HEK293 (cell line): ENCODE data around the gene NUP50.

Experiments used
- CTCF ChIA-PET: fragments of 350-600 bp; formaldehyde crosslinking; extraction: SDS; loops from one replicate; lab custom pipeline; 2021; ENCODE audit warnings: antibody characterized with exemption; lab: Yijun Ruan, JAX
- POLR2A ChIA-PET: fragments of 300-600 bp; formaldehyde crosslinking; extraction: SDS; loops from one replicate; lab custom pipeline; 2020; ENCODE audit warnings: antibody characterized with exemption, inconsistent platforms; lab: Yijun Ruan, JAX
- H3K27ac ChIP-seq: fragments of 200-500 bp; sonication (Bioruptor generic); 2 replicates; pipeline ENCODE4 v1.5.1; 2014; ENCODE audit warnings: low read depth, low read length, control low read depth, inconsistent platforms; ENCODE audit errors: extremely low read depth
- H3K36me3 ChIP-seq, 2 experiments: fragments of 200-500 bp in 1 of 2; sonication (Bioruptor generic) in 1 of 2; 1 replicate in 1 of 2; 2 replicates in 1 of 2; pipeline ENCODE4 v1.5.1; 2014 to 2017; ENCODE audit warnings: inconsistent platforms in 2 of 2, low read length in 2 of 2; ENCODE audit not compliant: control insufficient read depth in 2 of 2, insufficient read depth in 1 of 2
- H3K4me1 ChIP-seq: fragments of 200-500 bp; sonication (Bioruptor generic); 2 replicates; pipeline ENCODE4 v1.5.1; 2014; ENCODE audit warnings: mild to moderate bottlenecking, low read length, inconsistent platforms; ENCODE audit not compliant: control insufficient read depth, insufficient read depth
- H3K4me3 ChIP-seq: 2 replicates; pipeline ENCODE4 v1.5.1; 2011; ENCODE audit warnings: low read depth, mild to moderate bottlenecking, control low read depth, low read length, moderate library complexity
- H3K9me3 ChIP-seq: fragments of 200-500 bp; sonication (Bioruptor generic); 2 replicates; pipeline ENCODE4 v1.5.1; 2014; ENCODE audit warnings: low read depth, low read length, inconsistent platforms; ENCODE audit not compliant: control insufficient read depth, insufficient read depth
- BCL11A ChIP-seq: fragments of 450-650 bp; formaldehyde crosslinking; IDR thresholded peaks from 2 replicates; pipeline ENCODE4 v1.5.1; 2016; ENCODE audit warnings: low read depth, missing biosample characterization, missing genetic modification characterization
- GLIS2 ChIP-seq: fragments of 450-650 bp; formaldehyde crosslinking; IDR thresholded peaks from 2 replicates; pipeline ENCODE4 v1.5.1; 2016; ENCODE audit warnings: missing biosample characterization, missing genetic modification characterization
- HOXA7 ChIP-seq: sonication (generic); formaldehyde crosslinking; IDR thresholded peaks from 2 replicates; pipeline ENCODE4 v1.8.1; 2022; ENCODE audit warnings: missing genetic modification reagents, borderline replicate concordance
- HOXC10 ChIP-seq: sonication (generic); formaldehyde crosslinking; IDR thresholded peaks from 2 replicates; pipeline ENCODE4 v1.8.1; 2023; ENCODE audit warnings: mild to moderate bottlenecking, missing genetic modification reagents
- KLF7 ChIP-seq: fragments of 450-650 bp; formaldehyde crosslinking; IDR thresholded peaks from 2 replicates; pipeline ENCODE4 v1.5.1; 2016; ENCODE audit warnings: missing biosample characterization, missing genetic modification characterization, borderline replicate concordance
- MZF1 ChIP-seq: fragments of 450-650 bp; formaldehyde crosslinking; IDR thresholded peaks from 2 replicates; pipeline ENCODE4 v1.5.1; 2017; ENCODE audit warnings: missing biosample characterization, missing genetic modification characterization, borderline replicate concordance
- REPIN1 ChIP-seq: fragments of 450-650 bp; formaldehyde crosslinking; IDR thresholded peaks from 2 replicates; pipeline ENCODE4 v1.5.1; 2017; ENCODE audit warnings: missing biosample characterization, missing genetic modification characterization, low read depth
- SCRT1 ChIP-seq: fragments of 450-650 bp; formaldehyde crosslinking; IDR thresholded peaks from 2 replicates; pipeline ENCODE4 v1.5.1; 2016; ENCODE audit warnings: missing biosample characterization, missing genetic modification characterization, borderline replicate concordance
- SETDB1 ChIP-seq: IDR thresholded peaks from one replicate; pipeline ENCODE4 v1.6.1; 2017; ENCODE audit warnings: mild to moderate bottlenecking, low read length, moderate library complexity, mixed read lengths; ENCODE audit not compliant: insufficient read length
- SP2 ChIP-seq: fragments of 450-650 bp; formaldehyde crosslinking; IDR thresholded peaks from 2 replicates; pipeline ENCODE4 v1.5.1; 2016; ENCODE audit warnings: missing biosample characterization, missing genetic modification characterization
- TSHZ1 ChIP-seq: fragments of 450-650 bp; formaldehyde crosslinking; IDR thresholded peaks from 2 replicates; pipeline ENCODE4 v1.5.1; 2016; ENCODE audit warnings: missing biosample characterization, missing genetic modification characterization, borderline replicate concordance
- ZBTB1 ChIP-seq: fragments of 450-650 bp; formaldehyde crosslinking; IDR thresholded peaks from 2 replicates; pipeline ENCODE4 v1.5.1; 2016; ENCODE audit warnings: missing biosample characterization, missing genetic modification characterization
- ZBTB44 ChIP-seq: fragments of 450-650 bp; IDR thresholded peaks from 2 replicates; pipeline ENCODE4 v1.5.1; 2018; ENCODE audit warnings: missing biosample characterization, mild to moderate bottlenecking, missing genetic modification characterization
- ZNF157 ChIP-seq: fragments of 450-650 bp; formaldehyde crosslinking; IDR thresholded peaks from 2 replicates; pipeline ENCODE4 v1.5.1; 2016; ENCODE audit warnings: missing biosample characterization, missing genetic modification characterization
- ZNF26 ChIP-seq: fragments of 450-650 bp; formaldehyde crosslinking; IDR thresholded peaks from 2 replicates; pipeline ENCODE4 v1.5.1; 2016; ENCODE audit warnings: missing biosample characterization, missing genetic modification characterization
- ZNF266 ChIP-seq: fragments of 450-650 bp; formaldehyde crosslinking; IDR thresholded peaks from 2 replicates; pipeline ENCODE4 v1.5.1; 2016; ENCODE audit warnings: missing biosample characterization, missing genetic modification characterization, low read depth
- ZNF274 ChIP-seq, 2 experiments: fragments of 200-500 bp in 1 of 2; fragments of 450-650 bp in 1 of 2; sonication (Bioruptor generic) in 1 of 2; formaldehyde crosslinking in 1 of 2; IDR thresholded peaks; 2 replicates each; pipeline versions ENCODE4 v1.5.1 to v1.6.1; 2014 to 2016; ENCODE audit warnings: borderline replicate concordance in 1 of 2, inconsistent platforms in 1 of 2, low read length in 1 of 2, missing biosample characterization in 1 of 2, missing genetic modification characterization in 1 of 2
- ZNF548 ChIP-seq: fragments of 450-650 bp; formaldehyde crosslinking; IDR thresholded peaks from 2 replicates; pipeline ENCODE4 v1.5.1; 2016; ENCODE audit warnings: missing biosample characterization, missing genetic modification characterization
- ZNF585B ChIP-seq: fragments of 450-650 bp; formaldehyde crosslinking; IDR thresholded peaks from 2 replicates; pipeline ENCODE4 v1.5.1; 2016; ENCODE audit warnings: missing biosample characterization, missing genetic modification characterization
- ZNF621 ChIP-seq: fragments of 450-650 bp; formaldehyde crosslinking; IDR thresholded peaks from 2 replicates; pipeline ENCODE4 v1.5.1; 2017; ENCODE audit warnings: missing biosample characterization, missing genetic modification characterization
- ZNF624 ChIP-seq: fragments of 450-650 bp; formaldehyde crosslinking; IDR thresholded peaks from 2 replicates; pipeline ENCODE4 v1.5.1; 2017; ENCODE audit warnings: missing biosample characterization, missing genetic modification characterization
- ZNF639 ChIP-seq: fragments of 450-650 bp; formaldehyde crosslinking; IDR thresholded peaks from 2 replicates; pipeline ENCODE4 v1.5.1; 2016; ENCODE audit warnings: missing biosample characterization, missing genetic modification characterization
- ZNF677 ChIP-seq: fragments of 450-650 bp; IDR thresholded peaks from 2 replicates; pipeline ENCODE4 v1.5.0; 2018; ENCODE audit warnings: missing biosample characterization, mild to moderate bottlenecking, missing genetic modification characterization, moderate library complexity
- ZNF701 ChIP-seq: fragments of 450-650 bp; formaldehyde crosslinking; IDR thresholded peaks from 2 replicates; pipeline ENCODE4 v1.5.1; 2016; ENCODE audit warnings: missing biosample characterization, missing genetic modification characterization
- ZNF785 ChIP-seq: fragments of 450-650 bp; formaldehyde crosslinking; IDR thresholded peaks from 2 replicates; pipeline ENCODE4 v1.5.1; 2016; ENCODE audit warnings: missing biosample characterization, missing genetic modification characterization

Gene NUP50

GRCh38 chr22:45166932-45167331, 3.2 kb downstream of the NUP50 start:
- Histone ChIP-seq H3K4me3 (no peak overlapping the region), H3K27ac (peak overlapping the region; percentile 34; the same call in 1 of the 2 replicates)
- TF ChIP-seq SCRT1 (tag by site-specific recombination) (no peak), ZNF624 (tag by site-specific recombination) (no peak), ZNF585B (no peak), ZNF26 (no peak), REPIN1 (tag by site-specific recombination) (no peak), SP2 (tag by site-specific recombination) (no peak), HOXA7 (no peak), ZNF677 (no peak), ZBTB1 (tag by site-specific recombination) (no peak), HOXC10 (CRISPR knock-in tag) (no peak), TSHZ1 (tag by site-specific recombination) (no peak), GLIS2 (tag by site-specific recombination) (no peak)
- TF ChIP-seq, all 188 proteins: peak for 0
- Histone ChIP-seq H3K36me3 (peaks cover 60% of the 10 kb centered on the region in 2 experiments), H3K9me3 (no peaks in the 10 kb centered on the region), H3K4me1 (peaks cover 12% of the 10 kb centered on the region)
- ChIA-PET CTCF (interaction anchor here (0.6 to 1.3 kb wide), 4 partner anchors 41 to 1573 kb away, joined by 3 to 4 read pairs (median 3); no protein-coding TSS in a partner anchor), POLR2A (no interaction called here)

- ChIA-PET POLR2A (interaction anchor here (0.6 kb wide), 1 partner anchor 303 kb away, joined by 3 read pairs; no protein-coding TSS in a partner anchor), CTCF (interaction anchor here (0.6 kb wide), 1 partner anchor 110 kb away, joined by 3 read pairs; no protein-coding TSS in a partner anchor)
- no peak overlapping the region for H3K4me3 ChIP-seq
- H3K36me3 ChIP-seq = peaks cover 85 to 89% of the 10 kb centered on the region in 2 experiments
- H3K4me1 ChIP-seq = peaks cover 9% of the 10 kb centered on the region
- H3K27ac ChIP-seq = no peak overlapping the region
- H3K9me3 ChIP-seq = no peaks in the 10 kb centered on the region
- TF ChIP-seq ZNF785 = no peak
- TF ChIP-seq ZBTB44 = no peak
- no peak for TF ChIP-seq ZNF621
- TF ChIP-seq ZNF701 (tag by site-specific recombination) = no peak
- TF ChIP-seq ZNF548 (tag by site-specific recombination) = no peak
- no peak for TF ChIP-seq ZNF266
- TF ChIP-seq ZNF157 (tag by site-specific recombination) = no peak
- no peak for TF ChIP-seq MZF1
- TF ChIP-seq SETDB1 = no peak
- TF ChIP-seq ZNF274 (IDR thresholded peaks at IDR 0.05; ENCODE audit: low read length) = no peak
- no peak for TF ChIP-seq ZNF274 (tag by site-specific recombination; IDR thresholded peaks at IDR 0.05; ENCODE audit: borderline replicate concordance)
- no peak for TF ChIP-seq BCL11A
- no peak for TF ChIP-seq KLF7
- no peak for TF ChIP-seq ZNF639 (tag by site-specific recombination)
These were observed 6.1 kb downstream of the NUP50 start for GRCh38 chr22:45169591-45170466.
